Esophagus (tissue), 2 donors: ENCODE results near the gene FGFR3. TPM values are rescaled to one million over a fixed set of nuclear protein-coding genes. Genes with fewer than 3 reads are reported as not detected.

Source experiments
- H3K27ac ChIP-seq, 2 donors: one replicate each; pipeline ENCODE4 v1.5.1; 2013; ENCODE audit warnings: low read depth in 2 of 2, mild to moderate bottlenecking in 2 of 2, inconsistent platforms in 1 of 2, low read length in 1 of 2, moderate library complexity in 1 of 2
- H3K27me3 ChIP-seq, 2 donors: one replicate each; pipeline ENCODE4 v1.6.1; 2013; ENCODE audit warnings: low read length in 2 of 2, control low read depth in 1 of 2, mild to moderate bottlenecking in 1 of 2; ENCODE audit not compliant: insufficient read depth in 2 of 2, control insufficient read depth in 1 of 2
- H3K36me3 ChIP-seq, 2 donors: one replicate each; pipeline ENCODE4 v1.6.1; 2013; ENCODE audit warnings: low read length in 1 of 2; ENCODE audit not compliant: control insufficient read depth in 2 of 2, insufficient read depth in 2 of 2
- H3K4me1 ChIP-seq, 2 donors: one replicate each; pipeline ENCODE4 v1.6.1; 2013; ENCODE audit warnings: low read length in 1 of 2; ENCODE audit not compliant: control insufficient read depth in 2 of 2, insufficient read depth in 2 of 2
- H3K4me3 ChIP-seq, 2 donors: one replicate each; pipeline ENCODE4 v1.5.1; 2013; ENCODE audit warnings: low read length in 2 of 2, mild to moderate bottlenecking in 2 of 2, low read depth in 1 of 2, moderate library complexity in 1 of 2
- H3K9me3 ChIP-seq, 2 donors: one replicate each; pipeline ENCODE4 v1.6.1; 2013; ENCODE audit warnings: mild to moderate bottlenecking in 2 of 2, low read depth in 1 of 2, low read length in 1 of 2, moderate library complexity in 1 of 2; ENCODE audit not compliant: control insufficient read depth in 2 of 2, insufficient read depth in 1 of 2
- WGBS, 2 donors: extraction: QIAGEN DNeasy Blood & Tissue Kit; methylation state at CpG; one replicate each; pipeline ENCODE4 v1.1.7; 2013; 5-methylcytosine and 5-hydroxymethylcytosine counted together
- polyA plus RNA-seq, 2 donors: library from polyadenylated mRNA; stranded (reverse); fragments of 200-250 nt; gene quantifications; one replicate each; pipeline ENCODE4 v1.2.3, GENCODE V29; 2013
- donor health status: healthy with polysubstance abuse.
- donor health status: Bipolar disorder and iron deficiency.

The FGFR3 gene
- polyA plus RNA-seq, 2 donors: 97.6 to 121 TPM

- Histone ChIP-seq H3K9me3 (no peaks in the 10 kb centered on the region), H3K36me3 (peaks cover 0 to 4% of the 10 kb centered on the region in 2 donors), H3K27ac (peak overlapping the region; percentile 88 to 89), H3K27me3 (no peaks in the 10 kb centered on the region), H3K4me1 (peaks cover 15 to 24% of the 10 kb centered on the region in 2 donors), H3K4me3 (peak overlapping the region; percentile 82 to 85)
- 1% methylated on average over 86 to 92 of the region's 92 CpGs for WGBS, 2 donors
Measured at GRCh38 chr4:1855333-1856070, 62.4 kb downstream of the FGFR3 start.

GRCh38 chr4:1856071-1856942, 63.2 kb downstream of the FGFR3 start, which contains the start of gene LETM1:
LETM1 (minus strand) TSS chr4:1856156; CDS start chr4:1855950, 206 bp downstream.
- WGBS, 2 donors: 0% methylated on average over 97 to 107 of the region's 107 CpGs
- H3K9me3 ChIP-seq: no peaks in the 10 kb centered on the region
- H3K27ac ChIP-seq: peak within 1 kb of the TSS; percentile 88 to 89
- peak within 1 kb of the TSS; percentile 82 to 85 for H3K4me3 ChIP-seq
- H3K27me3 ChIP-seq: no peaks in the 10 kb centered on the region
- H3K36me3 ChIP-seq: peaks cover 0 to 4% of the 10 kb centered on the region in 2 donors
- H3K4me1 ChIP-seq: peaks cover 15 to 20% of the 10 kb centered on the region in 2 donors

GRCh38 chr4:1856943-1857699, 64.0 kb downstream of the FGFR3 start:
- peaks cover 9 to 13% of the 10 kb centered on the region in 2 donors for H3K4me1 ChIP-seq
- no peaks in the 10 kb centered on the region for H3K9me3 ChIP-seq
- H3K4me3 ChIP-seq: peak overlapping the region; percentile 82 to 85
- no peaks in the 10 kb centered on the region for H3K27me3 ChIP-seq
- peaks cover 0 to 4% of the 10 kb centered on the region in 2 donors for H3K36me3 ChIP-seq
- peak overlapping the region; percentile 83 to 89 for H3K27ac ChIP-seq
- WGBS, 2 donors: 19 to 24% methylated on average over 31 to 32 of the region's 32 CpGs

GRCh38 chr4:1857931-1858330, 64.8 kb downstream of the FGFR3 start:
- Histone ChIP-seq H3K9me3 (no peaks in the 10 kb centered on the region), H3K27ac (no peak overlapping the region), H3K27me3 (no peaks in the 10 kb centered on the region), H3K4me1 (peaks cover 7 to 8% of the 10 kb centered on the region in 2 donors), H3K4me3 (no peak overlapping the region), H3K36me3 (peaks cover 0 to 3% of the 10 kb centered on the region in 2 donors)
- WGBS, 2 donors: 84 to 86% methylated on average over 5 of the region's 5 CpGs

Other genes starting within 250 kb of the FGFR3 start
- gene FAM53A, start 109.0 kb upstream of the FGFR3 start, polyA plus RNA-seq: 1 to 10 TPM; 1.2 to 1.3 TPM
- 10 to 100 TPM; 24.9 to 38.5 TPM for gene SLBP, start 81.0 kb upstream of the FGFR3 start, polyA plus RNA-seq
- gene TMEM129, start 72.0 kb upstream of the FGFR3 start, polyA plus RNA-seq: 10 to 100 TPM; 21.8 to 25.6 TPM
- 10 to 100 TPM; 22.5 to 25.7 TPM for gene TACC3, start 71.8 kb upstream of the FGFR3 start, polyA plus RNA-seq
- gene LETM1, start 62.9 kb downstream of the FGFR3 start, polyA plus RNA-seq: 10 to 100 TPM; 25.7 to 30.7 TPM
- gene NSD2, start 78.1 kb downstream of the FGFR3 start, polyA plus RNA-seq: 10 to 100 TPM; 11.9 to 14.1 TPM
- gene NELFA, start 215.7 kb downstream of the FGFR3 start, polyA plus RNA-seq: 10 to 100 TPM; 27.1 to 35.4 TPM